Medulla oblongata (tissue), 1 donor: ENCODE data around the gene MTARC1.

Source experiments
- DNase-seq: peaks from one replicate; pipeline ENCODE4 v3.0.0-alpha.2; 2015; ENCODE audit errors: extremely low spot score

MTARC1 gene

GRCh38 chr1:220833436-220833835, 46.7 kb downstream of the MTARC1 start:
- no peak for DNase-seq

- no peak for DNase-seq
Observed at GRCh38 chr1:220834155-220834870, 47.6 kb downstream of the MTARC1 start.
